GM12878 (cell line): ENCODE measurements around the gene SYNGR4. TPM values are rescaled to one million over a fixed set of nuclear protein-coding genes. Genes with fewer than 3 reads are reported as not detected.

ENCODE experiments used
- ATAC-seq: fragments of 200-7000 bp; cut with Tn5 transposase; 3 replicates; pipeline ENCODE4 v1.9.1; 2020; ENCODE audit warnings: mild to moderate bottlenecking, moderate library complexity
- BruUV-seq: library from RNA; stranded (reverse); fragments of 400-500 nt; replicated peaks from 2 replicates; lab custom pipeline; 2021; lab: Mats Ljungman, UMichigan
- CTCF ChIA-PET: fragments of 300-600 bp; sonication (Branson Sonifier 250); formaldehyde crosslinking; extraction: SDS; loops from one replicate; lab custom pipeline; 2021; ENCODE audit warnings: inconsistent platforms; lab: Yijun Ruan, JAX
- POLR2A ChIA-PET: fragments of 350-600 bp; formaldehyde crosslinking; extraction: SDS; loops from one replicate; lab custom pipeline; 2021; ENCODE audit warnings: inconsistent platforms; lab: Charles Lee
- RAD21 ChIA-PET: fragments of 300-600 bp; sonication (Branson Sonifier 250); formaldehyde crosslinking; loops from one replicate; lab custom pipeline; 2023; ENCODE audit warnings: antibody characterized with exemption; ENCODE audit not compliant: unreplicated experiment; lab: Charles Lee
- SMC1A ChIA-PET: fragments of 300-600 bp; sonication (Branson Sonifier 250); formaldehyde crosslinking; loops from one replicate; lab custom pipeline; 2023; ENCODE audit not compliant: unreplicated experiment, uncharacterized antibody; lab: Charles Lee
- DNase-seq: peaks from one replicate; pipeline ENCODE4 v3.0.0-alpha.2; 2011; ENCODE audit warnings: low read depth, low spot score
- FAIRE-seq: peaks from 3 replicates; lab custom pipeline; 2011; peaks lifted over from hg19 to GRCh38; lab: Jason Lieb, UNC
- H2AFZ ChIP-seq: 2 replicates; pipeline ENCODE4 v1.6.0; 2011; ENCODE audit warnings: low read depth, low read length, control low read depth; ENCODE audit not compliant: control insufficient read depth
- H3K27ac ChIP-seq: 2 replicates; pipeline ENCODE4 v1.5.1; 2011; ENCODE audit warnings: control low read depth; ENCODE audit not compliant: control insufficient read depth, insufficient read depth
- H3K27me3 ChIP-seq, 2 experiments: replicated peaks in 1 of 2; 2 replicates each; pipeline versions ENCODE4 v1.6.0 to v1.6.1; 2011; ENCODE audit warnings: low read length in 1 of 2; ENCODE audit not compliant: control insufficient read depth in 2 of 2, insufficient read depth in 2 of 2
- H3K36me3 ChIP-seq, 2 experiments: 2 replicates each; pipeline ENCODE4 v1.5.1; 2011; ENCODE audit warnings: low read length in 1 of 2; ENCODE audit not compliant: control insufficient read depth in 2 of 2, insufficient read depth in 2 of 2
- H3K4me1 ChIP-seq: 2 replicates; pipeline ENCODE4 v1.6.1; 2011; ENCODE audit warnings: mild to moderate bottlenecking, low read length, moderate library complexity, mixed read lengths; ENCODE audit not compliant: control insufficient read depth, insufficient read depth
- H3K4me2 ChIP-seq: 2 replicates; pipeline ENCODE4 v1.6.0; 2011; ENCODE audit warnings: control low read depth; ENCODE audit not compliant: control insufficient read depth, insufficient read depth
- H3K4me3 ChIP-seq: fragments of 200-600 bp; sonication (generic); 2 replicates; pipeline ENCODE4 v1.5.1; 2016
- H3K79me2 ChIP-seq: 2 replicates; pipeline ENCODE4 v1.6.0; 2011; ENCODE audit warnings: low read length; ENCODE audit not compliant: control insufficient read depth, insufficient read depth
- H3K9ac ChIP-seq: 2 replicates; pipeline ENCODE4 v1.8.0; 2011; ENCODE audit warnings: low read length, control low read depth, mixed read lengths; ENCODE audit not compliant: control insufficient read depth, insufficient read depth
- H3K9me3 ChIP-seq: replicated peaks from 3 replicates; pipeline ENCODE4 v1.5.1; 2011; ENCODE audit warnings: mild to moderate bottlenecking, low read length; ENCODE audit not compliant: control insufficient read depth, insufficient read depth
- H4K20me1 ChIP-seq: 2 replicates; pipeline ENCODE4 v1.6.0; 2011; ENCODE audit not compliant: control insufficient read depth, insufficient read depth
- CBFB ChIP-seq: IDR thresholded peaks from 2 replicates; pipeline ENCODE4 v1.6.1; 2016; ENCODE audit warnings: antibody characterized with exemption, low read depth
- CHD2 ChIP-seq: IDR thresholded peaks from 2 replicates; pipeline ENCODE4 v1.6.1; 2011; ENCODE audit warnings: low read depth, low read length, improper control_type of control experiment, borderline replicate concordance
- CREB1 ChIP-seq: IDR thresholded peaks from 2 replicates; pipeline ENCODE4 v1.6.1; 2012; ENCODE audit warnings: low read depth, mild to moderate bottlenecking, inconsistent platforms
- EGR1 ChIP-seq, 2 experiments: IDR thresholded peaks; 1 replicate in 1 of 2; 2 replicates in 1 of 2; pipeline ENCODE4 v1.6.1; 2011 to 2012; ENCODE audit warnings: low read depth in 2 of 2, low read length in 2 of 2, borderline replicate concordance in 1 of 2, mild to moderate bottlenecking in 1 of 2, moderate library complexity in 1 of 2
- GATAD2B ChIP-seq: fragments of 450-650 bp; conservative IDR thresholded peaks from 2 replicates; pipeline ENCODE4 v1.6.1; 2017; ENCODE audit warnings: low read depth, mild to moderate bottlenecking, moderate library complexity
- KAT2A ChIP-seq: conservative IDR thresholded peaks from 2 replicates; pipeline ENCODE4 v1.6.1; 2011; ENCODE audit warnings: low read depth, low read length; ENCODE audit not compliant: control insufficient read depth
- MTA3 ChIP-seq: IDR thresholded peaks from 2 replicates; pipeline ENCODE4 v1.6.1; 2012; ENCODE audit warnings: low read length, inconsistent platforms, borderline replicate concordance
- MXI1 ChIP-seq: fragments of 150-350 bp; IDR thresholded peaks from 2 replicates; pipeline ENCODE4 v1.6.1; 2011; ENCODE audit warnings: low read depth, mild to moderate bottlenecking, inconsistent platforms, low read length, improper control_type of control experiment
- NFYB ChIP-seq: IDR thresholded peaks from 2 replicates; pipeline ENCODE4 v1.6.1; 2011; ENCODE audit warnings: low read depth, mild to moderate bottlenecking, low read length, improper control_type of control experiment, moderate library complexity; ENCODE audit not compliant: insufficient read depth
- RFX5 ChIP-seq: IDR thresholded peaks from 2 replicates; pipeline ENCODE4 v1.6.1; 2011; ENCODE audit warnings: low read depth, low read length, improper control_type of control experiment
- SRF ChIP-seq, 2 experiments: IDR thresholded peaks; 2 replicates each; pipeline ENCODE4 v1.6.1; 2011; ENCODE audit warnings: low read depth in 2 of 2, low read length in 2 of 2, mild to moderate bottlenecking in 1 of 2, moderate library complexity in 1 of 2
- SUPT20H ChIP-seq: IDR thresholded peaks from 2 replicates; pipeline ENCODE4 v1.6.1; 2011; ENCODE audit warnings: low read depth, mild to moderate bottlenecking, low read length, moderate library complexity, borderline replicate concordance; ENCODE audit not compliant: control insufficient read depth
- SUZ12 ChIP-seq: fragments of 200-600 bp; sonication (generic); IDR thresholded peaks from one replicate; pipeline ENCODE4 v1.6.1; 2018; ENCODE audit warnings: antibody characterized with exemption, mild to moderate bottlenecking; ENCODE audit not compliant: unreplicated experiment
- TCF3 ChIP-seq: IDR thresholded peaks from 2 replicates; pipeline ENCODE4 v1.6.1; 2012; ENCODE audit warnings: low read depth, mild to moderate bottlenecking, low read length, borderline replicate concordance; ENCODE audit not compliant: insufficient read depth
- WGBS: methylation state at CpG from one replicate; pipeline ENCODE4 v1.1.6; 2016; ENCODE audit warnings: low lambda C conversion rate; ENCODE audit not compliant: insufficient replicate concordance, insufficient coverage; ENCODE audit errors: missing lambda C conversion rate; 5-methylcytosine and 5-hydroxymethylcytosine counted together
- in situ Hi-C: fragments of 300-500 bp; cut with MboI; formaldehyde crosslinking; loops from 9 replicates; pipeline ENCODE4 v1.14.3; 2018; ENCODE audit warnings: mixed read lengths
- intact Hi-C: fragments of 100-400 bp; cut with micrococcal nuclease; formaldehyde crosslinking; loops from one replicate; pipeline ENCODE4 v1.14.2; 2022; ENCODE audit not compliant: unreplicated experiment
- polyA plus RNA-seq, 11 experiments: library from polyadenylated mRNA; depleted of rRNA in 4 of 11; unstranded in 6 of 11; stranded (reverse) in 5 of 11; fragments of >200 nt; fragmentation: Nextera tagmentation in 4 of 11; fragmentation: Illumina TruSeq in 1 of 11; extraction: Ambion mirVana in 4 of 11; extraction: Trizol in 1 of 11; gene quantifications; 1 replicate in 1 of 11; 2 replicates in 10 of 11; pipeline versions ENCODE4 v1.2.1 to v1.2.3, GENCODE V29; 2011 to 2016; ENCODE audit warnings: inconsistent platforms in 2 of 11, missing spikeins in 2 of 11, low read depth in 1 of 11
- total RNA-seq, 4 experiments: library from RNA; depleted of rRNA in 3 of 4; stranded (reverse); fragments of >200 nt in 3 of 4; fragmentation: Illumina TruSeq in 1 of 4; extraction: Trizol in 1 of 4; gene quantifications; 2 replicates each; pipeline versions ENCODE4 v1.2.1 to v1.2.3, GENCODE V29; 2013 to 2021

The SYNGR4 gene
- total and polyA plus RNA-seq, 10 of the 15 experiments (the other 5 are each of a cell fraction or from before 2014, with no cell fraction given) = 0.08 to 0.72 (median 0.17) TPM; not detected in 6

DNA sequence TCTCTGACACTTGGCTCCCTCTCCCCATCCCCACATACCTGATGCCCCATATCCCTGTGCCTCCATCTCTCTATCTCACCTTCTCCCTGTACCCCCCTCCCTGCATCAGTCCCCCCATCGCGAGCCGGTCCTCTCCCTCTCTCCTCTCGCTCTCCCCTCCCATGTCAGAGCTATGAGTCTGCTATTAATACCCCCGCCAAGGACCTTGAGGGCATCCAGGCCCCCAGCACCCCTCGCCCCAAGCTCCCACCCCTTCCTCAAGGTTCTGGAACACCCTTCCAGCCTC, 30.9 kb downstream of the SYNGR4 start:
- SMC1A ChIA-PET = no interaction called here
- no peak overlapping the region for H3K9ac ChIP-seq
- DNase-seq = no peak

DNA sequence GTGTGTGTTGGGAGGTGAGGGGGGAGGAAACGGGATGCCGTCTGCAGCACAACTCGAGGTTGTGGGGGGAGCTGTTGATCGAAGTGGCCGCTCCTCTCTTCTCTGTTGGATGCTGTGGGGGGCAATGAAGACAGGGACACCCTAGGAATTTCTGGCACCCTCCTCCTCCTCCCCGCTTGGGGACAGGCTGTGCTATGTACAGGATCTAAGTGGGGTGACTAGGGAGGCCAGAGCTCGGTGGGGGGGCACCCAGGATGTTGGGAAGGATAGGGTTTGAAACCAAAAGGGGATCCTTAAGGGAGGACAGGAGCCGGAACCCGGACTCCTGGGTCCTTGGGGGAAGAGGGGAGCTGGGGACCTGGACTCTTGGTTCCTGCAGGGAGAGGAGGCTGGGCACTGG, 31.3 kb downstream of the SYNGR4 start:
- H4K20me1 ChIP-seq = no peaks in the 10 kb centered on the region
- no peak overlapping the region for H2AFZ ChIP-seq
- BruUV-seq = no TSS peak
- DNase-seq (no peak), FAIRE-seq (no peak), ATAC-seq (no peak)
- in situ Hi-C loops (no loop called here), intact Hi-C loops (no loop called here)
- H3K4me1 ChIP-seq = peaks cover 8% of the 10 kb centered on the region; the same call in 1 of the 2 replicates
- ChIA-PET RAD21 (no interaction called here), CTCF (interaction anchor here (0.8 to 1.0 kb wide), 2 partner anchors 32 to 193 kb away, joined by 3 read pairs; no protein-coding TSS in a partner anchor), SMC1A (no interaction called here), POLR2A (no interaction called here)
- no peak for TF ChIP-seq TCF3
- peak; percentile 73 for TF ChIP-seq SUZ12
- H3K9me3 ChIP-seq = no peaks in the 10 kb centered on the region
- H3K79me2 ChIP-seq = peaks cover 10% of the 10 kb centered on the region
- WGBS = 30% methylated on average over 9 of the region's 9 CpGs
- no peak overlapping the region for H3K4me3 ChIP-seq
- no peaks in the 10 kb centered on the region for H3K36me3 ChIP-seq
- peaks cover 13 to 16% of the 10 kb centered on the region in 2 experiments for H3K27me3 ChIP-seq
- no peak overlapping the region for H3K9ac ChIP-seq
- H3K27ac ChIP-seq = no peak overlapping the region
- H3K4me2 ChIP-seq = no peak overlapping the region

More for the DNA sequence above, 30.9 kb downstream of the SYNGR4 start:
- FAIRE-seq (no peak), ATAC-seq (no peak)
- BruUV-seq = no TSS peak
- H3K4me2 ChIP-seq = no peak overlapping the region
- ChIA-PET RAD21 (no interaction called here), CTCF (interaction anchor here (1.0 kb wide), 1 partner anchor 193 kb away, joined by 3 read pairs; no protein-coding TSS in a partner anchor), POLR2A (no interaction called here)
- 8% methylated on average over 6 of the region's 6 CpGs for WGBS
- peaks cover 6% of the 10 kb centered on the region; the same call in 1 of the 2 replicates for H3K4me1 ChIP-seq
- no peaks in the 10 kb centered on the region for H3K36me3 ChIP-seq
- intact Hi-C loops (no loop called here), in situ Hi-C loops (no loop called here)
- TF ChIP-seq RFX5 (no peak), CBFB (no peak), GATAD2B (no peak), NFYB (no peak), MXI1 (no peak), CREB1 (no peak), SUZ12 (no peak), KAT2A (no peak), CHD2 (no peak), MTA3 (no peak), SRF (IDR thresholded peaks at IDR 0.05; ENCODE audit: low read depth in 2 of 2, low read length in 2 of 2) (no peak), SUPT20H (no peak), EGR1 (IDR thresholded peaks at IDR 0.05; ENCODE audit: borderline replicate concordance in 1 of 2, low read depth in 2 of 2, low read length in 2 of 2) (no peak)
- H3K4me3 ChIP-seq = no peak overlapping the region
- H4K20me1 ChIP-seq = no peaks in the 10 kb centered on the region
- peaks cover 14% of the 10 kb centered on the region for H3K79me2 ChIP-seq
- no peak overlapping the region for H2AFZ ChIP-seq
- peaks cover 13 to 16% of the 10 kb centered on the region in 2 experiments for H3K27me3 ChIP-seq
- no peak overlapping the region for H3K27ac ChIP-seq
- H3K9me3 ChIP-seq = no peaks in the 10 kb centered on the region
